H1 (cell line): Measurements from ENCODE around the gene CCDC117.

Experiments used
- FOSL1 ChIP-seq: IDR thresholded peaks from 2 replicates; pipeline ENCODE4 v1.6.1; 2011; ENCODE audit warnings: mild to moderate bottlenecking, low read depth, low read length, moderate library complexity; ENCODE audit not compliant: insufficient read depth
- JUN ChIP-seq: IDR thresholded peaks from 2 replicates; pipeline ENCODE4 v1.6.1; 2011; ENCODE audit warnings: low read depth, mild to moderate bottlenecking, improper control_type of control experiment, low read length
- POLR2A ChIP-seq, 2 experiments: IDR thresholded peaks; 1 replicate in 1 of 2; 2 replicates in 1 of 2; pipeline ENCODE4 v1.6.1; 2011; ENCODE audit warnings: low read depth in 2 of 2, low read length in 2 of 2, mild to moderate bottlenecking in 2 of 2; ENCODE audit errors: control extremely low read depth in 1 of 2
- RNF2 ChIP-seq: fragments of 200-900, 300-1000 bp; sonication (generic); IDR thresholded peaks from 2 replicates; pipeline ENCODE4 v1.7.1; 2016; ENCODE audit warnings: borderline replicate concordance, low read depth, mild to moderate bottlenecking, antibody characterized with exemption, low read length; ENCODE audit not compliant: poor library complexity, severe bottlenecking; ENCODE audit errors: missing control alignments
- TF ChIP-seq, protein P1 (sequence below), 3 experiments: IDR thresholded peaks; 1 replicate in 2 of 3; 2 replicates in 1 of 3; pipeline versions ENCODE4 v1.5.1 to v1.6.1; 2011; ENCODE audit warnings: low read length in 3 of 3, mild to moderate bottlenecking in 3 of 3, inconsistent platforms in 2 of 3, low read depth in 1 of 3, moderate library complexity in 1 of 3; ENCODE audit not compliant: insufficient read depth in 1 of 3; ENCODE audit errors: control extremely low read depth in 1 of 3

DNA sequence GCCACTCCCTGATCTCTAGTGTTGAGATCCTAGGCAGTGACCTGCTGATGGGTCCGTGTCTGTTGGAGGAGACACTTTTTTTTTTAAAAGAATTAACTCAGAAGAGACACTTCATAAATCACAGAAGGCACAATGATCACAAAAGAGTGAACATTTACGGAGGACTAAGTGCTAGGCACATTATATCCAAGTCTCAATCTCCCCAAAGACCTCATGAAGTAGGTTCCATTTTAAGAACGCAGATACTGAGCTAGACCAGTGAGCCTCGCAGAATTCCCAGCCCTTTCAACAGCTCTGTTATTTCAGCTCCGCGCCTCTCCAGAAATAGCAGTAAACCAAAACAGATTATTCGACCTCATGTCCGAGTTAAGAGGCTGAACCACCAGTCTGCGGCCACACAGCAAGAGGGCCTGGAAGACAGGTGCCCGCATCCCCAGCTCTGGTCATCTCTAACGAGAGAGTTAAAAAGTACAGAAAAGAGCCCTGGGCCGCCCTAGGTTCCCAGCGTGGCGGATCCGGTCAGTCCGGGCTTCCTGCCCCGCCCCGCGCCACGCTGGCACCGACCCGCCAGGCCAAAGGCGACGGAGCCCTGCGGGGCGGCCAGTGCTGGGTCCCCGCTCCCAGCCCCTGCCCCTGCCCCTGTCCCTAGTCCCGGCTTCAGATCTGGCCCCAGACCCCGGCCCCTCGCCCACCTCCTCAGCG lies 27.3 kb downstream of the CCDC117 start:
- TF ChIP-seq JUN (no peak), POLR2A (IDR thresholded peaks at IDR 0.05; ENCODE audit: control extremely low read depth in 1 of 2, low read depth in 2 of 2, low read length in 2 of 2) (no peak), RNF2 (no peak), FOSL1 (no peak)
- TF ChIP-seq, protein P1, sequence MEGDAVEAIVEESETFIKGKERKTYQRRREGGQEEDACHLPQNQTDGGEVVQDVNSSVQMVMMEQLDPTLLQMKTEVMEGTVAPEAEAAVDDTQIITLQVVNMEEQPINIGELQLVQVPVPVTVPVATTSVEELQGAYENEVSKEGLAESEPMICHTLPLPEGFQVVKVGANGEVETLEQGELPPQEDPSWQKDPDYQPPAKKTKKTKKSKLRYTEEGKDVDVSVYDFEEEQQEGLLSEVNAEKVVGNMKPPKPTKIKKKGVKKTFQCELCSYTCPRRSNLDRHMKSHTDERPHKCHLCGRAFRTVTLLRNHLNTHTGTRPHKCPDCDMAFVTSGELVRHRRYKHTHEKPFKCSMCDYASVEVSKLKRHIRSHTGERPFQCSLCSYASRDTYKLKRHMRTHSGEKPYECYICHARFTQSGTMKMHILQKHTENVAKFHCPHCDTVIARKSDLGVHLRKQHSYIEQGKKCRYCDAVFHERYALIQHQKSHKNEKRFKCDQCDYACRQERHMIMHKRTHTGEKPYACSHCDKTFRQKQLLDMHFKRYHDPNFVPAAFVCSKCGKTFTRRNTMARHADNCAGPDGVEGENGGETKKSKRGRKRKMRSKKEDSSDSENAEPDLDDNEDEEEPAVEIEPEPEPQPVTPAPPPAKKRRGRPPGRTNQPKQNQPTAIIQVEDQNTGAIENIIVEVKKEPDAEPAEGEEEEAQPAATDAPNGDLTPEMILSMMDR (IDR thresholded peaks at IDR 0.05; ENCODE audit: control extremely low read depth in 1 of 3, insufficient read depth in 1 of 3, low read depth in 1 of 3, low read length in 3 of 3) = no peak
